ENCODE data around the gene SEMA3D. TPM values are rescaled to one million over a fixed set of nuclear protein-coding genes. Genes with fewer than 3 reads are reported as not detected.

Gene SEMA3D
- total RNA-seq, 1 experiment from 2014 or later: 23.3 TPM

- no TSS peak for BruUV-seq (replicated peaks)
- no peak for TF ChIP-seq EZH2 (IDR thresholded peaks at IDR 0.05; ENCODE audit: borderline replicate concordance, low read depth, low read length, poor library complexity, severe bottlenecking)
- TF ChIP-seq CTCF (conservative IDR thresholded peaks at IDR 0.05; ENCODE audit: low read depth, low read length): no peak
- intact Hi-C loops (cut with micrococcal nuclease; ENCODE audit: unreplicated experiment): no loop called here
- CTCF ChIA-PET: no interaction called here
- DNase-seq (ENCODE audit: low spot score): no peak
- no peak overlapping the region for H3K27ac ChIP-seq (ENCODE audit: low read depth, low read length, poor library complexity, severe bottlenecking)
- no peak overlapping the region for H3K4me3 ChIP-seq (ENCODE audit: low read depth, low read length, poor library complexity, severe bottlenecking)
- no peaks in the 10 kb centered on the region for H3K27me3 ChIP-seq (replicated peaks; ENCODE audit: insufficient read depth, low read depth, low read length, poor library complexity)
- no peaks in the 10 kb centered on the region for H3K4me1 ChIP-seq (ENCODE audit: insufficient read depth, low read length, poor library complexity, severe bottlenecking)
- POLR2A ChIA-PET (ENCODE audit: low non-redundant PET): no interaction called here
- no peaks in the 10 kb centered on the region for H3K9me3 ChIP-seq (ENCODE audit: low read depth, low read length, poor library complexity, severe bottlenecking)
- no peaks in the 10 kb centered on the region for H3K36me3 ChIP-seq (ENCODE audit: insufficient read depth, low read length, poor library complexity, severe bottlenecking)
These were observed 22.5 kb downstream of the SEMA3D start for GRCh38 chr7:85164376-85164775.

- no peak for DNase-seq (ENCODE audit: low spot score)
- CTCF ChIA-PET: no interaction called here
These were observed 24.1 kb downstream of the SEMA3D start for GRCh38 chr7:85162721-85163120.

GRCh38 chr7:85160223-85160622 lies 26.6 kb downstream of the SEMA3D start:
- no peak overlapping the region for H3K27ac ChIP-seq (ENCODE audit: low read depth, low read length, poor library complexity, severe bottlenecking)
- ChIA-PET CTCF (no interaction called here), POLR2A (ENCODE audit: low non-redundant PET) (no interaction called here)
- BruUV-seq (replicated peaks): no TSS peak
- intact Hi-C loops (cut with micrococcal nuclease; ENCODE audit: unreplicated experiment): no loop called here
- DNase-seq (ENCODE audit: low spot score): no peak
- no peaks in the 10 kb centered on the region for H3K27me3 ChIP-seq (replicated peaks; ENCODE audit: insufficient read depth, low read depth, low read length, poor library complexity)
- H3K4me3 ChIP-seq (ENCODE audit: low read depth, low read length, poor library complexity, severe bottlenecking): no peak overlapping the region
- H3K36me3 ChIP-seq (ENCODE audit: insufficient read depth, low read length, poor library complexity, severe bottlenecking): no peaks in the 10 kb centered on the region
- TF ChIP-seq EZH2 (IDR thresholded peaks at IDR 0.05; ENCODE audit: borderline replicate concordance, low read depth, low read length, poor library complexity, severe bottlenecking): no peak
- TF ChIP-seq CTCF (conservative IDR thresholded peaks at IDR 0.05; ENCODE audit: low read depth, low read length): no peak
- H3K9me3 ChIP-seq (ENCODE audit: low read depth, low read length, poor library complexity, severe bottlenecking): no peaks in the 10 kb centered on the region
- H3K4me1 ChIP-seq (ENCODE audit: insufficient read depth, low read length, poor library complexity, severe bottlenecking): no peaks in the 10 kb centered on the region

More at GRCh38 chr7:85162721-85163120, 24.1 kb downstream of the SEMA3D start:
- Histone ChIP-seq H3K9me3 (ENCODE audit: low read depth, low read length, poor library complexity, severe bottlenecking) (no peaks in the 10 kb centered on the region), H3K36me3 (ENCODE audit: insufficient read depth, low read length, poor library complexity, severe bottlenecking) (no peaks in the 10 kb centered on the region), H3K27me3 (replicated peaks; ENCODE audit: insufficient read depth, low read depth, low read length, poor library complexity) (no peaks in the 10 kb centered on the region), H3K4me3 (ENCODE audit: low read depth, low read length, poor library complexity, severe bottlenecking) (no peak overlapping the region), H3K4me1 (ENCODE audit: insufficient read depth, low read length, poor library complexity, severe bottlenecking) (no peaks in the 10 kb centered on the region), H3K27ac (ENCODE audit: low read depth, low read length, poor library complexity, severe bottlenecking) (no peak overlapping the region)
- intact Hi-C loops (cut with micrococcal nuclease; ENCODE audit: unreplicated experiment): no loop called here
- POLR2A ChIA-PET (ENCODE audit: low non-redundant PET): no interaction called here
- no TSS peak for BruUV-seq (replicated peaks)
- TF ChIP-seq EZH2 (IDR thresholded peaks at IDR 0.05; ENCODE audit: borderline replicate concordance, low read depth, low read length, poor library complexity, severe bottlenecking) (no peak), CTCF (conservative IDR thresholded peaks at IDR 0.05; ENCODE audit: low read depth, low read length) (no peak)

Data from A673 (cell line).